GM12878 (cell line): Measurements from ENCODE around the gene ALOXE3. TPM values are rescaled to one million over a fixed set of nuclear protein-coding genes. Genes with fewer than 3 reads are reported as not detected.

Experiments
- CBX3 ChIP-seq: fragments of 200-600 bp; sonication (generic); IDR thresholded peaks from 2 replicates; pipeline ENCODE4 v1.6.1; 2016; ENCODE audit warnings: low read depth, borderline replicate concordance
- CEBPB ChIP-seq, 2 experiments: fragments of 150-350 bp in 1 of 2; IDR thresholded peaks; 2 replicates each; pipeline ENCODE4 v1.6.1; 2012 to 2014; ENCODE audit warnings: low read depth in 2 of 2, low read length in 2 of 2, borderline replicate concordance in 1 of 2, inconsistent platforms in 1 of 2
- EED ChIP-seq: sonication (generic); IDR thresholded peaks from 2 replicates; pipeline ENCODE4 v1.6.1; 2016; ENCODE audit warnings: antibody characterized with exemption, low read depth
- FOS ChIP-seq: IDR thresholded peaks from 3 replicates; pipeline ENCODE4 v1.6.1; 2011; ENCODE audit warnings: borderline replicate concordance; ENCODE audit not compliant: insufficient read length; ENCODE audit errors: extremely low read depth
- FOXM1 ChIP-seq: IDR thresholded peaks from 2 replicates; pipeline ENCODE4 v1.6.1; 2012; ENCODE audit warnings: low read depth, mild to moderate bottlenecking, inconsistent platforms, low read length, moderate library complexity
- LARP7 ChIP-seq: fragments of 450-650 bp; IDR thresholded peaks from 2 replicates; pipeline ENCODE4 v1.6.1; 2017; ENCODE audit warnings: mild to moderate bottlenecking
- MTA3 ChIP-seq: IDR thresholded peaks from 2 replicates; pipeline ENCODE4 v1.6.1; 2012; ENCODE audit warnings: low read length, inconsistent platforms, borderline replicate concordance
- NRF1 ChIP-seq: conservative IDR thresholded peaks from 2 replicates; pipeline ENCODE4 v1.6.1; 2011; ENCODE audit warnings: mild to moderate bottlenecking, low read depth, low read length, improper control_type of control experiment
- PAX5 ChIP-seq: IDR thresholded peaks from 2 replicates; pipeline ENCODE4 v1.6.1; 2011; ENCODE audit warnings: low read depth, low read length, borderline replicate concordance
- SIN3A ChIP-seq: IDR thresholded peaks from 2 replicates; pipeline ENCODE4 v1.6.1; 2012; ENCODE audit warnings: low read depth, low read length, improper control_type of control experiment
- SREBF1 ChIP-seq: IDR thresholded peaks from 2 replicates; pipeline ENCODE4 v1.6.1; 2012; ENCODE audit warnings: mild to moderate bottlenecking, low read length
- STAT1 ChIP-seq: fragments of 450-650 bp; conservative IDR thresholded peaks from 2 replicates; pipeline ENCODE4 v1.6.1; 2014; ENCODE audit warnings: antibody characterized with exemption, mild to moderate bottlenecking
- SUPT20H ChIP-seq: IDR thresholded peaks from 2 replicates; pipeline ENCODE4 v1.6.1; 2011; ENCODE audit warnings: low read depth, mild to moderate bottlenecking, low read length, moderate library complexity, borderline replicate concordance; ENCODE audit not compliant: control insufficient read depth
- polyA plus RNA-seq, 11 experiments: library from polyadenylated mRNA; depleted of rRNA in 4 of 11; unstranded in 6 of 11; stranded (reverse) in 5 of 11; fragments of >200 nt; fragmentation: Nextera tagmentation in 4 of 11; fragmentation: Illumina TruSeq in 1 of 11; extraction: Ambion mirVana in 4 of 11; extraction: Trizol in 1 of 11; gene quantifications; 1 replicate in 1 of 11; 2 replicates in 10 of 11; pipeline versions ENCODE4 v1.2.1 to v1.2.3, GENCODE V29; 2011 to 2016; ENCODE audit warnings: inconsistent platforms in 2 of 11, missing spikeins in 2 of 11, low read depth in 1 of 11
- total RNA-seq, 4 experiments: library from RNA; depleted of rRNA in 3 of 4; stranded (reverse); fragments of >200 nt in 3 of 4; fragmentation: Illumina TruSeq in 1 of 4; extraction: Trizol in 1 of 4; gene quantifications; 2 replicates each; pipeline versions ENCODE4 v1.2.1 to v1.2.3, GENCODE V29; 2013 to 2021
- TF ChIP-seq, protein P1 (sequence below): IDR thresholded peaks from 2 replicates; pipeline ENCODE4 v1.6.1; 2011; ENCODE audit warnings: low read depth, low read length, improper control_type of control experiment, borderline replicate concordance
- TF ChIP-seq, protein P2 (sequence below): fragments of 450-650 bp; IDR thresholded peaks from 2 replicates; pipeline ENCODE4 v1.6.1; 2017; ENCODE audit warnings: mild to moderate bottlenecking, low read depth, inconsistent platforms; ENCODE audit not compliant: poor library complexity, severe bottlenecking
- TF ChIP-seq, protein P3 (sequence below): fragments of 150-350 bp; IDR thresholded peaks from 2 replicates; pipeline ENCODE4 v1.6.1; 2014; ENCODE audit warnings: mild to moderate bottlenecking, low read depth, low read length
- TF ChIP-seq, protein P4 (sequence below): IDR thresholded peaks from 2 replicates; pipeline ENCODE4 v1.6.1; 2012; ENCODE audit warnings: mild to moderate bottlenecking, low read depth, low read length
- TF ChIP-seq, protein P5 (sequence below): fragments of 450-650 bp; formaldehyde crosslinking; IDR thresholded peaks from 2 replicates; pipeline ENCODE4 v1.4.0; 2022; ENCODE audit warnings: mild to moderate bottlenecking, moderate library complexity

Gene ALOXE3
- total and polyA plus RNA-seq, 10 of the 15 experiments (the other 5 are each of a cell fraction or from before 2014, with no cell fraction given), result 0.04 TPM; not detected in 9

DNA sequence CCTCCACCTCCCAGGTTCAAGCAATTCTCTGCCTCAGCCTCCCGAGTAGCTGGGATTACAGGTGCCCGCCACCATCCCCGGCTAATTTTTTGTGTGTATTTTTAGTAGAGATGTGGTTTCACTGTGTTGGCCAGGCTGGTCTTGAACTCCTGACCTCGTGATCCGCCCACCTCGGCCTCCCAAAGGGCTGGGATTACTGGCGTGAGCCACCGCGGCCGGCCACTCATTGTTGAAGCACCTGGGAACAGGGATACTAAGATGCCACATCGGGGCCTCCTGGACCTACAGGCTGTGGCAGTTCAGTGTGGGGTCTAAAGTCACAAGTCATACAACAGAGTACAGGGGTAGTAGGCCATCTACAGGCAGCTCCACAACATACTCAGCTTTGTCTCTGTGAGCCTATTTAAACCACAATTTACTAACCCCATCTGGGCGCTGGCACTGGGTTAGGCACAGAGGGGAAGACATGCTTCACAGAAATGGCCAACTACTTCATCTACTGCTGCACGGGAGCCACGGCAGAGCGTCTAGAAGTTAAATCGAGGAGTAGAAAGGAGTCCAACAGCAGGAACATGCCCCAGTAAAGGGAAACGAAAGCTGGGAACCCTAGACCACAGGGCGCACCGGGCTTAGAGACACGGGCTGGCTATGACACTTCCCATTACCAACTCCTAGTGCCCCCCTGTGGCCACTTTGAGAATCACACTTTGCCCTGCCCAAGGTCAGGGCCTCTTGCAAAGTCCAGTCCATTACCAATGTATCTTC, 40.1 kb upstream of the ALOXE3 start (continued):
- TF ChIP-seq, protein P1, sequence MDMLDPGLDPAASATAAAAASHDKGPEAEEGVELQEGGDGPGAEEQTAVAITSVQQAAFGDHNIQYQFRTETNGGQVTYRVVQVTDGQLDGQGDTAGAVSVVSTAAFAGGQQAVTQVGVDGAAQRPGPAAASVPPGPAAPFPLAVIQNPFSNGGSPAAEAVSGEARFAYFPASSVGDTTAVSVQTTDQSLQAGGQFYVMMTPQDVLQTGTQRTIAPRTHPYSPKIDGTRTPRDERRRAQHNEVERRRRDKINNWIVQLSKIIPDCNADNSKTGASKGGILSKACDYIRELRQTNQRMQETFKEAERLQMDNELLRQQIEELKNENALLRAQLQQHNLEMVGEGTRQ, result no peak
- TF ChIP-seq LARP7 (peak; percentile 54; the same call in 1 of the 2 replicates), SUPT20H (no peak), NRF1 (no peak), FOS (no peak), CEBPB (IDR thresholded peaks at IDR 0.05; ENCODE audit: borderline replicate concordance in 1 of 2, low read depth in 2 of 2, low read length in 2 of 2) (no peak), CBX3 (no peak), SREBF1 (no peak), MTA3 (no peak), PAX5 (peak; percentile 36; the same call in 1 of the 2 replicates), SIN3A (no peak), EED (no peak; the same call in 1 of the 2 replicates), STAT1 (no peak), FOXM1 (no peak)
- TF ChIP-seq, protein P2, sequence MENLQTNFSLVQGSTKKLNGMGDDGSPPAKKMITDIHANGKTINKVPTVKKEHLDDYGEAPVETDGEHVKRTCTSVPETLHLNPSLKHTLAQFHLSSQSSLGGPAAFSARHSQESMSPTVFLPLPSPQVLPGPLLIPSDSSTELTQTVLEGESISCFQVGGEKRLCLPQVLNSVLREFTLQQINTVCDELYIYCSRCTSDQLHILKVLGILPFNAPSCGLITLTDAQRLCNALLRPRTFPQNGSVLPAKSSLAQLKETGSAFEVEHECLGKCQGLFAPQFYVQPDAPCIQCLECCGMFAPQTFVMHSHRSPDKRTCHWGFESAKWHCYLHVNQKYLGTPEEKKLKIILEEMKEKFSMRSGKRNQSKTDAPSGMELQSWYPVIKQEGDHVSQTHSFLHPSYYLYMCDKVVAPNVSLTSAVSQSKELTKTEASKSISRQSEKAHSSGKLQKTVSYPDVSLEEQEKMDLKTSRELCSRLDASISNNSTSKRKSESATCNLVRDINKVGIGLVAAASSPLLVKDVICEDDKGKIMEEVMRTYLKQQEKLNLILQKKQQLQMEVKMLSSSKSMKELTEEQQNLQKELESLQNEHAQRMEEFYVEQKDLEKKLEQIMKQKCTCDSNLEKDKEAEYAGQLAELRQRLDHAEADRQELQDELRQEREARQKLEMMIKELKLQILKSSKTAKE, result no peak
- TF ChIP-seq, protein P3, sequence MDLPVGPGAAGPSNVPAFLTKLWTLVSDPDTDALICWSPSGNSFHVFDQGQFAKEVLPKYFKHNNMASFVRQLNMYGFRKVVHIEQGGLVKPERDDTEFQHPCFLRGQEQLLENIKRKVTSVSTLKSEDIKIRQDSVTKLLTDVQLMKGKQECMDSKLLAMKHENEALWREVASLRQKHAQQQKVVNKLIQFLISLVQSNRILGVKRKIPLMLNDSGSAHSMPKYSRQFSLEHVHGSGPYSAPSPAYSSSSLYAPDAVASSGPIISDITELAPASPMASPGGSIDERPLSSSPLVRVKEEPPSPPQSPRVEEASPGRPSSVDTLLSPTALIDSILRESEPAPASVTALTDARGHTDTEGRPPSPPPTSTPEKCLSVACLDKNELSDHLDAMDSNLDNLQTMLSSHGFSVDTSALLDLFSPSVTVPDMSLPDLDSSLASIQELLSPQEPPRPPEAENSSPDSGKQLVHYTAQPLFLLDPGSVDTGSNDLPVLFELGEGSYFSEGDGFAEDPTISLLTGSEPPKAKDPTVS, result no peak
- TF ChIP-seq, protein P4, sequence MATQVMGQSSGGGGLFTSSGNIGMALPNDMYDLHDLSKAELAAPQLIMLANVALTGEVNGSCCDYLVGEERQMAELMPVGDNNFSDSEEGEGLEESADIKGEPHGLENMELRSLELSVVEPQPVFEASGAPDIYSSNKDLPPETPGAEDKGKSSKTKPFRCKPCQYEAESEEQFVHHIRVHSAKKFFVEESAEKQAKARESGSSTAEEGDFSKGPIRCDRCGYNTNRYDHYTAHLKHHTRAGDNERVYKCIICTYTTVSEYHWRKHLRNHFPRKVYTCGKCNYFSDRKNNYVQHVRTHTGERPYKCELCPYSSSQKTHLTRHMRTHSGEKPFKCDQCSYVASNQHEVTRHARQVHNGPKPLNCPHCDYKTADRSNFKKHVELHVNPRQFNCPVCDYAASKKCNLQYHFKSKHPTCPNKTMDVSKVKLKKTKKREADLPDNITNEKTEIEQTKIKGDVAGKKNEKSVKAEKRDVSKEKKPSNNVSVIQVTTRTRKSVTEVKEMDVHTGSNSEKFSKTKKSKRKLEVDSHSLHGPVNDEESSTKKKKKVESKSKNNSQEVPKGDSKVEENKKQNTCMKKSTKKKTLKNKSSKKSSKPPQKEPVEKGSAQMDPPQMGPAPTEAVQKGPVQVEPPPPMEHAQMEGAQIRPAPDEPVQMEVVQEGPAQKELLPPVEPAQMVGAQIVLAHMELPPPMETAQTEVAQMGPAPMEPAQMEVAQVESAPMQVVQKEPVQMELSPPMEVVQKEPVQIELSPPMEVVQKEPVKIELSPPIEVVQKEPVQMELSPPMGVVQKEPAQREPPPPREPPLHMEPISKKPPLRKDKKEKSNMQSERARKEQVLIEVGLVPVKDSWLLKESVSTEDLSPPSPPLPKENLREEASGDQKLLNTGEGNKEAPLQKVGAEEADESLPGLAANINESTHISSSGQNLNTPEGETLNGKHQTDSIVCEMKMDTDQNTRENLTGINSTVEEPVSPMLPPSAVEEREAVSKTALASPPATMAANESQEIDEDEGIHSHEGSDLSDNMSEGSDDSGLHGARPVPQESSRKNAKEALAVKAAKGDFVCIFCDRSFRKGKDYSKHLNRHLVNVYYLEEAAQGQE, result no peak
- TF ChIP-seq, protein P5, sequence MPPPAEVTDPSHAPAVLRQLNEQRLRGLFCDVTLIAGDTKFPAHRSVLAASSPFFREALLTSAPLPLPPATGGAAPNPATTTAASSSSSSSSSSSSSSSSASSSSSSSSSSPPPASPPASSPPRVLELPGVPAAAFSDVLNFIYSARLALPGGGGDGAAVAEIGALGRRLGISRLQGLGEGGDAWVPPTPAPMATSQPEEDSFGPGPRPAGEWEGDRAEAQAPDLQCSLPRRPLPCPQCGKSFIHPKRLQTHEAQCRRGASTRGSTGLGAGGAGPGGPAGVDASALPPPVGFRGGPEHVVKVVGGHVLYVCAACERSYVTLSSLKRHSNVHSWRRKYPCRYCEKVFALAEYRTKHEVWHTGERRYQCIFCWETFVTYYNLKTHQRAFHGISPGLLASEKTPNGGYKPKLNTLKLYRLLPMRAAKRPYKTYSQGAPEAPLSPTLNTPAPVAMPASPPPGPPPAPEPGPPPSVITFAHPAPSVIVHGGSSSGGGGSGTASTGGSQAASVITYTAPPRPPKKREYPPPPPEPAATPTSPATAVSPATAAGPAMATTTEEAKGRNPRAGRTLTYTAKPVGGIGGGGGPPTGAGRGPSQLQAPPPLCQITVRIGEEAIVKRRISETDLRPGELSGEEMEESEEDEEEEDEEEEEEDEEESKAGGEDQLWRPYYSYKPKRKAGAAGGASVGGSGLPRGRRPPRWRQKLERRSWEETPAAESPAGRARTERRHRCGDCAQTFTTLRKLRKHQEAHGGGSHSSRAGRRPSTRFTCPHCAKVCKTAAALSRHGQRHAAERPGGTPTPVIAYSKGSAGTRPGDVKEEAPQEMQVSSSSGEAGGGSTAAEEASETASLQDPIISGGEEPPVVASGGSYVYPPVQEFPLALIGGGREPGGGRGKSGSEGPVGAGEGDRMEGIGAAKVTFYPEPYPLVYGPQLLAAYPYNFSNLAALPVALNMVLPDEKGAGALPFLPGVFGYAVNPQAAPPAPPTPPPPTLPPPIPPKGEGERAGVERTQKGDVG, result no peak
